SIG-M5 (cell line): ENCODE measurements around the gene ZNF536.
"Not testable (repeated sequence)": the region's sequence is repeated elsewhere in the genome, so short reads cannot be mapped to it uniquely, and the experiment has no call there.

ENCODE experiments used
- DNase-seq: peaks from one replicate; lab custom pipeline; 2025; lab: John Stamatoyannopoulos, UW

The ZNF536 gene

DNA sequence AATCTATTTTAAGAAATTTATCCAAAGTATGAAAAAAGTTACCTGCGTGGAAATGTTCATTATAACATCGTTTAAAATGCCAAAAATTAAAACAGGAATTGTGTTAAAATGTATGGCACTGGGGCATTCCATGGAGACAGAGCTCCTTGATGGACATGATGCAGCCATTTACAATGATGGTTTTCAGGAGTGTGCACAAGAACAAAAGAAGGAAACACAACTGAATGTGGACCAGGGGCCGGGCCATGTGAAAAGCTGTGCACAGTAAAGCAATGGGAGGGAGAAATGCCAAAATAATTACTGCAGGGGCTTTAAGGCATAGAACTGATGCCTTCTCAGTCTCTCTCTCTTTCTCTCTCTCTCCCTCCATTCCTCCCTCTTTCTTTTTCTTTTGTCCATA, 115.0 kb downstream of the ZNF536 start:
- no peak for DNase-seq

DNA sequence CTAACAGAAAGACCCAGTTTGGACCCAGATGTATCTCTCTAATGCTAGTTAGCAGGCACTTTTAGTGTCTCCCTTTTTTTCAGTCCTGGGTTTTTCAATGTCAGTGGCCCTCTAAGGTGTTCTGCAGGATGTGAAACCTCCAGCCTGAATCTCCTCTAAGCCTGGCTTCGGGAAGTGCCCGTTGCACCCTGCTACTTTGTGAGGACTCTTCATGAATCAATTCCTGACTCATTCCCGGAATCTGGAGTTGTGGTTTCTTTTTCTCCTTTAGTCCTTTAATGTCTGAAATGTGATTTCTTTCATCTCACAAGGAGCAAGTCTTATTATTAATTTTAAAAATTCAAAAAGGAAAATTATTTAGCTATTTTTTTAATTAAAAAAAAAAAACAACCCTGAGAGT, 116.0 kb downstream of the ZNF536 start:
- no peak for DNase-seq

DNA sequence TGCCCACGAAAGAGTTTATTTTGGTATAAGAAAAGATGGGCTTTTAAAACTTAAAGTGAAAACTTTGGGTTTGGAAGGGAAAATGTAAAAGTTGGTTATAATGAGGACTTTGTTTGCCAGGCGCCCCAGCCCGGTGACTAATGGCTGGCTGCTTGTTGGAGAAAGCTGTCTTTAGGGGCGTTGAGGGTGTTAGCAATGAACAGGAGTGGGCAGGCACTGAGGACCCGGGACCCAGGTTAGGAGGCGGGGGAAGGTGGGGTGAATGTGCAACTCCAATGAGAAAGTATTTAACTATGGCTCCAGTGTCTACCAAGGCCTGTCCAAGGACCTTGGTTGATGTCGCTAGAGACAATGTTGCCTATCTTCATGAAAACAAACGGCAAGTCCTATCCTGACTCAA, 118.6 kb downstream of the ZNF536 start:
- no peak for DNase-seq

DNA sequence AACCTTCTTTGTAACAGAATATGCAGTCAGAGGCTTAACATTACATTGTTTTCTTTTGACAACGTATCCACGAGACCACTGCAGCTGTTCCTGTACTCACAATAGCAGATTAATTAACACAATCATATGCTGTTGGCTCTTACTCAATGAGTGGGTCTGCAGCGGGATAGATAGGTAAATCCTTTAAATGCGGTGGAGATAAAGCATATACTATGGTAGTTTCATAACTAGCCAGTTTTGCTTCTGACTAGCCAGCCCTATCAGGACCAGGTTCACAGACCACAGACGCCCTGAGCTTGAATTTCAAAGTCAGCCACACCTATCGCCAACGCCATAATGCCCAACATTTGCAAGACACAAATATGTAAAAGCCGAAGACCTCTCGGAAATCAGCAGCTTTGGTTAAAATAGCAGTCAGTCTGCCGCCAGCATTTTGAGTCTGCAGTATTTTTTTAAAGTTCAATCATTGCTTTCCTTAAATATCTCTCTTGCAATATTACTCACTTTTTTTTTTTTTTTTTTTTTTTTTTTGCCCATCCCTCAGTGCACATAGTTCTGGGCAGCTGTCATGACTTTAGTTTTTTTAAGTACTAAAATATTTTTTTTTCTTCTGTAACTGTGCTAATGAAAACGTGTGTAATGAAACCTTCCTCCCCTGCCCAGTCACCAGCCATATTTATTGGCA, 120.5 kb downstream of the ZNF536 start:
- DNase-seq: no peak

DNA sequence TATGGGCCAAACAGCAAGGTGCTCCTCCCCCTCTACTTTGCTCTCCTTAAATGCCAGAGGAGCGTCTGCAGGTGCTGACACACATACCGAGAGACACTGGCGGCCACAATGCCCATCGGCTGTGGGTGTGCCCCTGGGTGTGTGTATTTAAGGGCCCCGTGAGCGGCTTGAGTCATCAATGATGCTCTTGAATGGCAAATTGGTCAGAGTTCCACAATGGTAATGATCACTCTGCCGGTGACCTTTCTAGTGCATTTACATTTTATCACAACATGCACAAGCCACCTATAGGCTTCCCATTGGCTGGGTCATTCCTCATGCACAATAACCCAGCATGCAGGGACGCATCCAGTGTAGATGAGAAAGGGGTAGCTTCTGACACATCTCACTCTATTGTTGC, 124.8 kb downstream of the ZNF536 start:
- no peak for DNase-seq

DNA sequence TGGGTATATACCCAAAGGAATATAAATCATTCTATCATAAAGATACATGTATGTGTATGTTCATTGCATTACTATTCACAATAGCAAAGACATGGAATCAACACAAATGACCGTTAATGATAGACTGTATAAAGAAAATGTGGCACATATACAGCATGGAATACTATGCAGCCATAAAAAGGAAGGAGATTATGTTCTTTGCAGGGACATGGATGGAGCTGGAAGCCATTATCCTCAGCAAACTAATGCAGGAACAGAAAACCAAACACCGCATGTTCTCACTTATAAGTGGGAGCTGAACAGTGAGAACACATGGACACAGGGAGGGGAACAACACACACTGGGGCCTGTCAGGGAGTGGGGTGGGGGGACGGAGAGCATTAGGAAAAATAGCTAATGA, 125.9 kb downstream of the ZNF536 start:
- DNase-seq: not testable (repeated sequence)

DNA sequence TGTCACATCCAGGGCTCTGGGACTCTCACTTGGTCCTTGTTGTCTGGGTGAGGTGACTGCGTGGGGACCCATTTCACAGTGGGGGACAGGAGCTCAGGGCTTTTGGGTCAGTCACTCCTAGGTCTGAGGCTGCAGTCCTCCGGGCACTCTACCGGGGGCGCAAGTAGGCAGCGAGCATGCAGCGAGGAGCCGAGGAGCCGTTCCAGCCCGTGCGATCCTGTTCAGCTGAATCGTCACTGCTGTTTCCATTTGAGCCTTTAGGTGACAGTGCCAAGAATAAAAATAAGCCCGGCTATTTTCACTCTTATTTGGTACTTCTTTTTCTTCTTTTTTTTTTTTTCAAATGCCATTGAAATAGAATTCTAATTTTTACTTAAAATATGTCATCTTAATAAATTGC, 126.5 kb downstream of the ZNF536 start:
- DNase-seq: no peak

DNA sequence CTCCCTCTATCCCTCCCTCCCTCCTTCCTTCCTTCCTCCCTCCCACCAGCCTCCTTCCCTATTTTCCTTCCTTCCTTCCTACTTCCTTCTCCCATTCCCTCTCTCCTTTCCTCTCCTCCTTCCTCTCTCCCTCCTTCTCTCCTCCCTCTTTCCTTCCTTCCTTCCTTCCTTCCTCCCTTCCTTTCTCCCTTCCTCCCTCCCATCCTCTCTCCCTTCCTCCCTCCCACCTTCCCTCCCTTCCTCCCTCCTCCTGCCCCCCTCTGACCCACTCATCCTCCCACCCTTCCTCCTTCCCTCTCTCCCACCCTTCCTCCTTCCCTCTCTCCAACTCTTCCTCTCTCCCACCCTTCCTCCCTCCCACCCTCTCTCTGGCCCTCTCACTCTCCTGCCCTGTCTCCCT, 132.1 kb downstream of the ZNF536 start:
- DNase-seq: no peak

DNA sequence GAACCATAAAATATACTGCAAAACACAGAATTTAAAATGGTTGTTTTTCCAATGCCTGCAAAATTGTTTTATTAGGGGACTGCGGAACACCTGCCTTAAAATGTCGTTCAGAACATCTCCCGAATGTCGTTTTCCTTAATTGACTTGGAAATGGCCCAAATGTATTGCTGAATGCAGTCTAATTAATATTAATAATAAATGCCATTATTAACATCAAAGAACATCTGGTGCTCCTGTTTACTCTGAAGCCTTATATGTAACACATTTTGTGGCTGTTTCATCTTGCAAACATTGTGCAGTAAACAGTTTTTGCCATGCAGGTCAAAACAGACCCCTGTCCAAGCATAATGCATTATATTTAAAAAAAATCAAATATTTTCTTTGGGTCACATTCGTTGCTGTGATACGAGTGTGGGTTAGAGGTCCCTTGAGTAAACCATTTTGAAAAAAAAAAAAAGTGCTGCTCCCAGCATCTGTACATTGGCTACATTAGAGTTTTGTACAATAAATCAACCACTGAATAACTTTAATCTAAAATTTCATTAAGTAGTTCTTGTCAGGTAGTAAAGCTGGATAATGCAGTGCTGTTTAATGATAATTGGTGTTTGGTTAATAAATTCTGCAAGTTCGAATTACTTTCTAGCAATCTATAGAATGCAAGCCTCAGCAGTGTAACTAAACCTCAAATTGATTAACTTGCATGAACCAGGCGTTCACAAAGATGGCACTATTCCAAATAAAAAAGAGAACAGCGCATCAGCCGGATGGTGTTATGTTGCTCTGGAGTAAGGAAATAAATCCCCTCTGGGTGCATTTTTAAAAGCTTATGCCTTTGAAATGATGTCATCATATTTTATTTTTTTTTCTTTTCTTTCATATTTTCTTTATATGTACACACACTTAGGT, 140.2 kb downstream of the ZNF536 start:
- no peak for DNase-seq

DNA sequence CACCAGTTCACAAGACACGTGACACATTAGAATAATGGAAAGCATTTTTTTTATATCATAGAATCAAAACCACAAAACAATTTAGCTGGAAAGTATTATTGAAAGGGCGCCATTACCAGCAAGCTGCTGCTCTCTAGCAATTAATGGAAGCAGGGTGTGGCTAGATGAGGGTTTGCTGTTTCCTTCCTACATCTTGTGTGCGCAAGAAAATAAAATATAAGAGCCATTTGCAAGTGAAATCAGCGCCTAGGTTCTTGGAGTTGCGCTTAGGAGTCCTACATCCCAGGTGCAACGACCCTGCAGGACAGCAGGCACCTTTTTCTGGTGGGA, 140.9 kb downstream of the ZNF536 start:
- no peak for DNase-seq

DNA sequence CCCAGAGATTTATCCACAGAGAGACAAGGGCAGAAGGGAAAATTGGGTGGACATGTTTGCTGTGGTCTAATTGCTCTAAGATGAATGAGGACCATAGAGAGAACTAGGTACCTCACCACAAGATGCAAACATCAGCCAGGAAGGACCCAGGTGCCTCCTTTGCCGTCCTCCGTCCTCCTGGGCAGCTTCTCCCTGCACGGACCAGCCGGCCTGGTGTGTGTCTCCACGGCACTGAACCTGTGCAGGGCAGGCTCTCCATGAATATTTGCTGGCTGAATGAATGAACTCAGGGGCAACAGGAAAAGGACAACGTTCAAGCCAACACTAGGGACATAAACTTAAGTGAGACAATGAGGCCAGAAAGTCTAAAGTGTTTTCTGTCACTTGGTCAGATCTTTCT, 143.9 kb downstream of the ZNF536 start:
- no peak for DNase-seq

DNA sequence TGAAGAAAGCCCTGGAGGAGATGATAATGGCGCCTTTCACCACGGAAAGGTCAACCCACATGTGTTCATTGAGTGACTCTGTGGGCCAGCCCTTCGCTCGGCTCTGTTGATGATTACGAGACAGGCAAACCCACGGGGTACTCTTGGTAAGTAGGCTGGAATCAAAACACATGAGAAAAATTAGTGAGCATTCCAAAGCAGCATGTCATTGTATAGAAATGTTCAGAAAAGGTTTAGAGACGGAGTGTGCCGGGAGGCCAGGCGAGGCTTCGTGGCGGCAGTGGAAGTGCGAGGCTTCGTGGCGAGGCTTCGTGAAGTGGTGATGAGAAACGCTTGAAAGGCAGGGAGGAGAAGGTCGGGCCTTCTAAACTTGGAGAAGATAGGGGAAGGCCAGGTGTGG, 144.3 kb downstream of the ZNF536 start:
- DNase-seq: no peak

DNA sequence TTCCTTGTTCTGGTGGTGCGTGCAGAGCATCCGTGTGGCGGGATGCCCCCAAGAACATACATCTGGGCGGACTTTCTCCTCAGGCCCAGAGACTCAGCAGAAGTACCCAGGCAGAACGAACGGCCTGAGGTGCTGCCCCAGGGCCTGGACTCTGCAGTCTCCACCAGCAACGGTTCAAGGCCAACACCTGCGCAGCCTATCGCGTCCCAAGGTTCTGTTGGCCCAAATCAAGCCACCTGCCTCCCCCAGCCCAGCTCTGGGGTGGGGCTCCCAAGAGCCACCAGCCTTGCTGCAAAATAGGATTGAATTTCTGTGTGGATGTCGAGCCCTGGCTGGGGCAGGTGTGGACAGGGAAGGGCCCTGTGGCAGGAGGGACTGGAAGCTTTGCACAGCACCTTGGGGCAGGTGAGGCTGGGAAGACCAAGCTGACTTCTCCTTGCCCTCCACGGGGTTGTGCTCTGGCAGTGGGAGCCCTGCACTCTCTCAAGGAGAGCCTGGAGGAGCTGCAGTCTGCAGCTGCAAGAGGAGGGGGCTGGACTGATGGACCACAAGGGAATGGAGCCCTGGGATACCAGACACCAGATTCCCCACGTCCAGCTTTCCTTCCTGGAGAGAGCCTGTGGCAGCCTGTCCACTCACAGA, 146.9 kb downstream of the ZNF536 start:
- no peak for DNase-seq

DNA sequence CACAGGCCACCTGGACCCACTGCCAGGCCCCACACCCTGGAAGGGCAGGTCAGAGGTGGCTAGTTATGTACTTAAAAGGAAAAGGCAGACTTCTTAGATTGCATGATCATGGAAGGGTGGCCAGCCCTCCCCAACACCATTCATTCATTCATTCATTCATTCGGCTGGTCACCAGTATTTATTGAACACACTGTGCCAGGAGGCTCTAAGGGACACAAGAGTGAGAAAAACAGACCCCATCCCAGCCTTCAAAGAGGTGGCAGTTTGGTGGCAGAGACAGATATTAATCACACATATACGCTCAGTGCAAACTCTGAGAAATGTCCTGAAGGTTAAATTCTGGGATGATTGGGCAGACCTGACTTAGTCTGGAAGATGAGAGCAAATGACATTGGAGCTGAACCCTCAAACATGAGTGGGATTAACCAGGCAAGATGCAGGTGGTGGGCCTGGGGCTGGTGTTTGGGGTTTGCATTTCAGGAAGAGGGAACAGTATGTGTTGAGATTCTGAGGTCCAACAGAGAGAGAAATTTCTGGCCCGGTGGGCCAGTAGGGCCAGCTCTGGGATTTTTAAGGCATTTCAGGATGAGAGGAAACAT, 147.5 kb downstream of the ZNF536 start:
- DNase-seq: no peak

DNA sequence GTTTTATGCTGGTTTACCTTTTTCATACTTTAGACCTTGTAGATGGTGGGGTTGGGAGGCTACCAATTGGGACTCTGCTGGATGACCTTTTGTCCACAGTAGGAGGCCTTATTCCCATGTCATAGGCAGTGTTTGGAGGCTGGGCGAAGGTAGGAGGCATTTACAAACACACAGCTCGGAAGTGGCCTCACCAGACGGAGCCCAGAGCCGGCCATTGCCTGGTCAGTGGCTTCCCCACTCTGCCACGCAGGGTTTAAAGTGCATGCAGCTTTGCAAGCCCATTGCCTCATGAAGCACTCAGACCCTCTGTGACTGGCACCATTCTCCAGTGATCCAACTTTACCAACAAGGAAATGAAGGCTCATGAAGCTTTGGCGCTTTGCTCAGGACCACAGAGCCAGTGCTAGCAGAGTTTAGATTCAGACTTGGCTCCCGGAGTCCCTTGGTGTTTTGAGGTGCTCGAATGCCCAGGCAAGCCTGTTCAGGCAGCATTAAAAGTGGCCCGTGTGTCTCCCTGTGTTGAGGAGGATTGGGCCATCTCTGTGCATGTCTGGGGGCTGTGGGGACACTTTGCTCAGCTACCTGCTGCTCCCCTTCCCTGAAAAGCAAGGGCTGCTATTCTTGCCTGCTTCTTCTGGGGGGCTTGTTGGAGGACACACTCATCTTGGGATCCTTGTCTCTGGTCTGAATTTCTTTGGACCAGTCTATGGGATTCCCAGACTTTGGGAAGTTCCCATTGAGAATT, 148.7 kb downstream of the ZNF536 start:
- DNase-seq: no peak

DNA sequence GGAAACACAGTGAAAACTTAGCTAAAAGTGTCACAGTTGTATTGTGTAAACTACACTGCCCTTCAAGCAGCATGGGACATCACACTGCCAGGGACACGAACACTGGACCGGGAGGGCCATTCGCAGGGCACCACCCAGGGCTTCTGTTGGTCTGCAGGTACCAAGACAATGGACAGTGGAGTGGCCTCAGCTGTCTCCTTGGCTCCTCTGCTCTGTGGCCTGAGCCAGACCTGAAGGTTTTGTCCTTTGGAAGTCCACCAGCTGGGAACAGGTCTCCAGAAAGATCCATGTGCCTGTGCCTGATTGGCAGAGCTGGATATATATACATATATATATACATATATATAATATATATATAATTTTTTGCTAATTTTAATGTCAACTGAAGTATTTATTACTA, 149.8 kb downstream of the ZNF536 start:
- no peak for DNase-seq

DNA sequence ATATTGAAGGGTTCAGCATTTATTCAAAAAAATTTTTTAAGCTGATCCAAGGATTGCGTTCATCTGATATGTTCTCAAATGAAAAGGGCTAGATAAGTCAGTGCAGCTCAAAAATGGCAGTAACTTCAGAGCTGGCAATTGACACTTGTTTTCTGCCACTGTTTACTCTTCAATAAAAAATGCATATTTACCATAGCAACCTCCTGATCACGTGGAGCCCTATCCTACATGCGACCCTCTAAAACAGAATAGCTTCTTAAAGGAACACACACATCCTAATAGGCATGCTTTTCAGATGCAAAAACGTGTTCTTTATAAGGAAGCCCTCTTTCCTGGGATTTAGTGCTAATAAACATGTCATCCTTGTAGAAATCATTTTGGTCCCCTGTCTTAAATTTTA, 150.2 kb downstream of the ZNF536 start:
- no peak for DNase-seq

DNA sequence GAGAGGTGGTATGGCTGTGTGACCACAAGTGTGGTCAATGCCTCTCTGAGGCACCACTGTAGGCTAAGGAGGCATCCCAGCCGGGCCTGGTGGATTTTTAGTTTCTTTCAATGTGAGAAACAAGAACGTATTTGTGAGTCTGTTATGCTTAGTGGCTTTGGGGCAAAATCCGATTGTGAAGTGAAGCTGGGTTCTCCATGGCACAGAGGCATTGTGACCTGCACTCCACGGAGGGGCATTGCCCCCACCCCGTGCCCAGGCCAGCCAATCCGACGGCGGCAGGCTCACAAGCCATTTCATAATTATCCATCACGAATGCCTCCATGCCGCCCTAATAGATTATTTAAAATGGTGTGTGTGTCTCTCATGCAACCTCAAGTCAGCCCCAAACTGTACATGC, 151.6 kb downstream of the ZNF536 start:
- DNase-seq: no peak

DNA sequence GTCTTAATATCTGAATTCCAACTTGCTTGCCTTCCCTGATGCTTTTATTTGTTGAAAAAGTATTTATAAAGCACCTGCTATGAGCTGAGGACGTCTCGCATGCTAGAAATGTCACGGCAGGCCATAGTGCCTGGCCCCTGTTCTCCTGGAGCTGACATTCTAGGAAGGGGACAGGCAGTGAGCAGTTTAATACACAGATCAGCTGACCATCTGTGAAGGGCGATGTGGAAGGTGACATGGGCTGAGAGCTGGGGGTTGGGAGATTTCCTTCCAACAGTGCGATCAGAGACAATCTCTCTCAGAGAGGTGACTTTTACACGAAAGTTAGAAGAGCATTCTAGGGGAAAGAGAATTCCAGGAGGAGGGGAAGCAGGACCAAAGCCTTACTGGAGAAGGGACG, 153.2 kb downstream of the ZNF536 start:
- no peak for DNase-seq

DNA sequence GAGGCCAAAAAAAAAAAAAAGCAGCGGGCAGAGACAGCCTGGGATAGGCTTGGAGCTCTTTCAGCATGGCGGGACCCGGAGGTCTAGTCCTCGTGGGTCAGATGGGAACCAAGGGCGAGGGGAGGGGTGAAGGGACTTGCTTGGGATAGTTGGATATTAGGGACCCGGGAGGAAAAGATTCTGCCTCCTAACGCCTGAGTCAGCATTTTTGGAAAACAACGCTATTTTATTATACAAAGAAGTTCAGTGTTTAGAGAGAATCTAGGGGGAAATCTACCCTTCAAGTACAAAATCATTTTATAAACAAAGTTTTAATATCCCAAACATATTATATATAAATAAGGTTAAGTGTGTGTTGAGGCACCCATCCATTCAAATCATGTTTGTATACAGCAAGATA, 156.7 kb downstream of the ZNF536 start:
- DNase-seq: no peak

DNA sequence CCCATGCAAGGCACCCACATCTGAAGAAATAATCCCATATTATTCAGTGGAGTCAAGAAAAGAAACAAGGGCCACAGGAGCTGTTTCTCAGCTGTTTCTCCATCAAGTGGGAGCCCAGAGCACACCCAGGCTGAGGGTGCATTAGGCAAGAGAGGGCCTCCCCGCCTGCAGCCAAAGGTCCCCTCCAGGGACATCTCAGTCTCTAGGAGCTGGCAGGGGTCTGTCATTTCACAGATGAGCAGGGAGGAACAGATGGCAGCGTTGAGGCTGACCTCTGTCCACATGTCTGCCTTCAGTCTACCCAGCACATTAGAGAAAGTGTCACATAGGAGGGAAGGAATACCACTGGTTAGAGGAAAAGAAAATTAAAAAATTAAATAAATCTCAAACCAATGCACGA, 157.7 kb downstream of the ZNF536 start:
- DNase-seq: no peak

DNA sequence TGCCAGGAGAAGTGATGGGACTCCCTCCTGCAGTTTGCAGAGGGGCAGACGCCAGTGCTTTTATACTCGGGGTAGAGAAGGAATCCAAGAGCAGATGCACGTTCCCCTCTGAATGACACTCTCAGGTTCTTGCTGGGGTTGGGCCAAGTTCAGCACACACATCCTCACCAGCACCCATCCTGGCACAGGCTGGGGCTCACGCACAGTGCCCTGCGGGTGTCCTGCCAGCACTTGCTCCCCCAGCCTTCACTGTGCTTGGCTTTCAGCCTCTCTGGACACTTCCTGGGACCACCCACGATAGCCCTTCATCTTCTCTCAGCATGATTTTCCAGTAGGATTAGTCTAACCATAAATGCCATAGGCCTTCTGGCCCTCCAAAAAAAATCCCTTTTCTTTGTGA, 158.6 kb downstream of the ZNF536 start:
- DNase-seq: no peak
